Heart right ventricle (tissue), 16 donors: Measurements from ENCODE around the gene THAP12. TPM values are rescaled to one million over a fixed set of nuclear protein-coding genes. Genes with fewer than 3 reads are reported as not detected.
A peak's percentile ranks its signal among the peaks of the same experiment; 100 is the strongest.

ENCODE experiments used
- ATAC-seq, 8 donors: fragments of 200-7000 bp; cut with Tn5 transposase; one replicate each; pipeline ENCODE4 v1.9.1; 2020; ENCODE audit warnings: mild to moderate bottlenecking in 8 of 8, moderate library complexity in 8 of 8, moderate number of reproducible peaks in 1 of 8
- DNase-seq, 2 donors: peaks; one replicate each; pipeline ENCODE4 v3.0.0-alpha.2; 2020
- H3K27ac ChIP-seq, 10 donors: fragments of 200-600 bp; sonication (generic) in 2 of 10; one replicate each; pipeline versions ENCODE4 v1.5.0 to v1.8.0; 2020 to 2022; ENCODE audit warnings: mild to moderate bottlenecking in 3 of 10
- H3K27me3 ChIP-seq, 7 donors: fragments of 200-600 bp; one replicate each; pipeline ENCODE4 v1.8.0; 2021 to 2022; ENCODE audit warnings: mild to moderate bottlenecking in 2 of 7
- H3K36me3 ChIP-seq, 9 donors: fragments of 200-600 bp; sonication (generic) in 1 of 9; one replicate each; pipeline versions ENCODE4 v1.5.0 to v1.8.0; 2020 to 2022; ENCODE audit warnings: mild to moderate bottlenecking in 2 of 9
- H3K4me1 ChIP-seq, 9 donors: fragments of 200-600 bp; sonication (generic) in 1 of 9; one replicate each; pipeline versions ENCODE4 v1.5.0 to v1.8.0; 2020 to 2022; ENCODE audit warnings: mild to moderate bottlenecking in 4 of 9
- H3K4me3 ChIP-seq, 10 donors: fragments of 200-600 bp; sonication (generic) in 2 of 10; one replicate each; pipeline versions ENCODE4 v1.5.0 to v1.8.0; 2020 to 2022; ENCODE audit warnings: mild to moderate bottlenecking in 7 of 10, moderate library complexity in 2 of 10
- H3K9me3 ChIP-seq, 11 donors: fragments of 200-600 bp in 10 of 11; sonication (generic) in 2 of 11; one replicate each; pipeline versions ENCODE4 v1.5.0 to v1.8.0; 2013 to 2022; ENCODE audit warnings: mild to moderate bottlenecking in 2 of 11, control low read depth in 1 of 11, moderate library complexity in 1 of 11
- WGBS, 2 donors: extraction: QIAGEN DNeasy Blood & Tissue Kit; methylation state at CpG; one replicate each; pipeline ENCODE4 v1.1.7; 2013; ENCODE audit warnings: inconsistent platforms in 1 of 2; 5-methylcytosine and 5-hydroxymethylcytosine counted together
- intact Hi-C, 10 donors: fragments of 100-400 bp; cut with DNase I; formaldehyde crosslinking; loops; one replicate each; pipeline versions ENCODE4 v1.11.1 to v1.14.2; 2022
- polyA plus RNA-seq, 2 donors: library from polyadenylated mRNA; stranded (reverse); fragments of 200-250 nt; gene quantifications; one replicate each; pipeline ENCODE4 v1.2.3, GENCODE V29; 2013
- total RNA-seq, 10 donors: library from RNA; stranded (reverse); fragmentation: NEBNext Ultra II Directional in 3 of 10; extraction: Animal tissue kit (Norgen Biotek cat#: 25700) in 3 of 10; gene quantifications; one replicate each; pipeline versions ENCODE4 v1.2.1 to v1.2.4, GENCODE V29; 2021 to 2023
- TF ChIP-seq, protein P1 (sequence below), 9 donors: fragments of 200-600 bp; sonication (generic) in 2 of 9; IDR thresholded peaks; one replicate each; pipeline versions ENCODE4 v1.5.0 to v1.8.0; 2021 to 2022; ENCODE audit warnings: antibody characterized with exemption in 9 of 9, mild to moderate bottlenecking in 5 of 9, moderate library complexity in 1 of 9
- donor health status: Arrhythmogenic right ventricular cardiomyopathy.
- donor health status: ischemic (EF 13 %, LVEDD 7.1; RV severe dilation, severe dysfunction).
- donor health status: healthy with polysubstance abuse.
- donor health status: DM: no; HTN: yes; CAD: no.
- donor health status: DM: no; HTN: no; CAD: no.
- donor health status: ischemic (EF 25% LVEDD 6.9; RV normal size, moderate dysfunction).
- donor health status: ischemic (EF 25% LVEDD 5.7; RV mildly dilated, moderate dysfunction).
- donor health status: healthy.
- donor health status: DM: yes; HTN: yes; CAD: no.
- donor health status: Ischemic cardiomyopathy.
- donor health status: ischemic (EF 35%, LVEDD 5.7; RV mildly dilated, moderate dysfunction).
- donor health status: nonischemic (EF 11% LVEDD 7.7; RV severe dilation, severe dysfunction).
- donor health status: DM: yes; HTN: yes; CAD: no.
- donor health status: PGD.
- donor health status: ischemic (EF 29% LVEDD 5.4; RV normal size, mild dysfunction).
- donor health status: nonischemic (EF 23%, LVEDD 6.1; RV moderate dilation, normal function).

THAP12 gene
- total and polyA plus RNA-seq, 12 donors = 11.2 to 25.8 (median 22.1) TPM

DNA sequence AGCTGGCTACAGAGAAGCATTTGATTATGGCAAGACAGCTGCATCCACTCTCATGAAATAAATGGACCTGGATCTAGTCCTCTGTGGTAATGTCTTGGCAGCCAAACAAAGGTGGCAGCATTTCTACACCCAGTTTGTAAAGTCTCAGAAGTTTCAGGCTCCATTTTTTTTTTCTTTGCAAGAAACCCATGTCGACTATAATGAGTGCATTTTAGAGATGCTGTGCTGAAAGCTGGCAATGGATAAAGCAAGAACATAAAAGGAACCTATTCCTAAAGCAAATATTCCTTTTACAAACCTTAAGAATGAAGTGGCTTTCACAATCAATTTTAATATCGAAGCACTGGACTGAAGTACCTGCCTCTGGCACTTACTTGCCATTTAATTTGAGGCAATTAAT is 33.5 kb downstream of the THAP12 start:
- no peak overlapping the region for H3K4me3 ChIP-seq
- no peaks in the 10 kb centered on the region for H3K9me3 ChIP-seq
- peaks cover 0 to 10% (median 0%) of the 10 kb centered on the region in 9 donors for H3K4me1 ChIP-seq
- no peak overlapping the region for H3K27ac ChIP-seq
- no peaks in the 10 kb centered on the region for H3K27me3 ChIP-seq
- 70% methylated on average over 2 of the region's 2 CpGs for WGBS, 2 donors
- DNase-seq (no peak), ATAC-seq (no peak)
- peaks cover 0 to 41% (median 9%) of the 10 kb centered on the region in 9 donors for H3K36me3 ChIP-seq
- intact Hi-C loops = no loop called here
- TF ChIP-seq, protein P1, sequence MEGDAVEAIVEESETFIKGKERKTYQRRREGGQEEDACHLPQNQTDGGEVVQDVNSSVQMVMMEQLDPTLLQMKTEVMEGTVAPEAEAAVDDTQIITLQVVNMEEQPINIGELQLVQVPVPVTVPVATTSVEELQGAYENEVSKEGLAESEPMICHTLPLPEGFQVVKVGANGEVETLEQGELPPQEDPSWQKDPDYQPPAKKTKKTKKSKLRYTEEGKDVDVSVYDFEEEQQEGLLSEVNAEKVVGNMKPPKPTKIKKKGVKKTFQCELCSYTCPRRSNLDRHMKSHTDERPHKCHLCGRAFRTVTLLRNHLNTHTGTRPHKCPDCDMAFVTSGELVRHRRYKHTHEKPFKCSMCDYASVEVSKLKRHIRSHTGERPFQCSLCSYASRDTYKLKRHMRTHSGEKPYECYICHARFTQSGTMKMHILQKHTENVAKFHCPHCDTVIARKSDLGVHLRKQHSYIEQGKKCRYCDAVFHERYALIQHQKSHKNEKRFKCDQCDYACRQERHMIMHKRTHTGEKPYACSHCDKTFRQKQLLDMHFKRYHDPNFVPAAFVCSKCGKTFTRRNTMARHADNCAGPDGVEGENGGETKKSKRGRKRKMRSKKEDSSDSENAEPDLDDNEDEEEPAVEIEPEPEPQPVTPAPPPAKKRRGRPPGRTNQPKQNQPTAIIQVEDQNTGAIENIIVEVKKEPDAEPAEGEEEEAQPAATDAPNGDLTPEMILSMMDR (IDR thresholded peaks at IDR 0.05) = no peak

DNA sequence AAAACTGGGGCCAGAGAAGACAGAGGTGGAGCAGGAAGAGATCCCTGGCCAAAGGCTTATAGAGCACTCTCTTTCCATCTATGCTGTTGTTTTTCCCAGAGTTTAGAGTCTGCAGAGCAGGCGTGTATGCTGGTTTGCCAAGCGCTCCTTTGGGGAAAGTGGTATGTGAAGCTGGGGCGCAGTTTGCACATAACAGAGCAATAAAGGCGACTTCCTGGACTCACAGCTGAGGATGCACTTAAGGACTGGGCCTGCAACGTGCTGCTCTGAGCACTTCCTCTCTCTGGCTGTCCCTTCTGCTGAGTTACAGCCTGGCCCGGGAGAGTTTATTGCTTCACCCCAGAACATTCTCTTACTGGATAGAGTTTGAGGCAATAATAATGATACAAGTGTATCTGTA is 41.7 kb downstream of the THAP12 start:
- H3K4me1 ChIP-seq = peaks cover 0 to 40% (median 20%) of the 10 kb centered on the region in 9 donors
- TF ChIP-seq, protein P1 (IDR thresholded peaks at IDR 0.05) = no peak
- H3K27ac ChIP-seq = peak overlapping the region; percentile 19 to 87 (median 72)
- peaks cover 0 to 13% (median 0%) of the 10 kb centered on the region in 11 donors for H3K9me3 ChIP-seq
- peak; percentile 46 to 67 for DNase-seq
- ATAC-seq = peak; percentile 89 to 96 (median 94)
- WGBS, 2 donors = 35 to 54% methylated on average over 6 of the region's 6 CpGs
- H3K4me3 ChIP-seq = no peak overlapping the region
- no peaks in the 10 kb centered on the region for H3K27me3 ChIP-seq
- intact Hi-C loops = no loop called here
- no peaks in the 10 kb centered on the region for H3K36me3 ChIP-seq

DNA sequence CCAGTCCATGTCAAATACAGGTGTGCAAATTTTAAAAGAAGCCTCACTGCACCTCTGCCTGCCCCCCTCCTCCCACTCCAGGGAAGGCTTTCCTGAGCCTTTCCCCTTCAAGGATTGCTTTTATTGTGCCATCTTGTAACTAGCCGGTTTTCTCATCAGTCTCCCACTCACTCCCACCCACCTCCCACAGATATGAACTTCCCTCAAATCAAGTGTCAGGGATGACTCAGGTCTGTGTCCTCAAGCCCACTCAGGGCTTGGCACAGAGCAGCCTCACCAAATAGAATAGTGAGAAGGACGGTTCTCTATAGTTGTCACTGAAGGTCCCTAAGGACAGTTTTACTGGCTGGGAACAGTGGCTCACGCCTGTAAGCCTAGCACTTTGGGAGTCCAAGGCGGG is 43.0 kb downstream of the THAP12 start:
- 70 to 85% methylated on average over 4 of the region's 4 CpGs for WGBS, 2 donors

DNA sequence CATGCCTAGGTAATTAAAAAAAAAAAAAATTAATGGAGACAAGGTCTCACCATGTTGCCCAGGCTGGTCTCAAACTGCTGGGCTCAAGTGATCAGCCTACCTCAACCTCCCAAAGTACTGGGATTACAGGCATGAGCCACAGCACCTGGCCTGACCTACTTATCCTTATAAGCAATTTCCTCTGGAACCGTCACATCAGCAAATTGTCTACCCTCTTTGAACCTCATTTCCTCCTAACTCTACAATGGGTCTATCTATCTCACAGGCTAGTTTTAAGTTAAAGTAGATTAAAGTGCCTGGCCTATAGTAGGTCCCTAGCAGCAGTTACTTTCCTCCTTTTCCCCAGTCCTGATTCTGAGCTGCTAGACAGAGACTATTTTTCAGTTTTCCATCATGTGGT is 43.5 kb downstream of the THAP12 start:
- 66 to 85% methylated on average over 1 of the region's 1 CpG for WGBS, 2 donors
- H3K27me3 ChIP-seq = no peaks in the 10 kb centered on the region
- peak overlapping the region in 5 of 10 donors; percentile 1 to 87 (median 81) for H3K27ac ChIP-seq
- peaks cover 0 to 13% (median 0%) of the 10 kb centered on the region in 11 donors for H3K9me3 ChIP-seq
- no peaks in the 10 kb centered on the region for H3K36me3 ChIP-seq
- intact Hi-C loops = no loop called here
- TF ChIP-seq, protein P1 (IDR thresholded peaks at IDR 0.05) = no peak
- H3K4me1 ChIP-seq = peaks cover 0 to 40% (median 20%) of the 10 kb centered on the region in 9 donors
- DNase-seq (no peak), ATAC-seq (no peak)
- no peak overlapping the region for H3K4me3 ChIP-seq

More for the DNA sequence above, 43.0 kb downstream of the THAP12 start:
- Histone ChIP-seq H3K9me3 (peaks cover 0 to 13% (median 0%) of the 10 kb centered on the region in 11 donors), H3K4me1 (peaks cover 0 to 40% (median 20%) of the 10 kb centered on the region in 9 donors), H3K27ac (peak overlapping the region in 8 of 10 donors; percentile 35 to 87 (median 76)), H3K4me3 (no peak overlapping the region), H3K36me3 (no peaks in the 10 kb centered on the region), H3K27me3 (no peaks in the 10 kb centered on the region)
- DNase-seq = no peak
- ATAC-seq = no peak
- TF ChIP-seq, protein P1 (IDR thresholded peaks at IDR 0.05) = no peak
- intact Hi-C loops = no loop called here
